GM19035 (cell line): ENCODE data around the gene CHRNA5.
"Not testable (repeated sequence)": the region's sequence is repeated elsewhere in the genome, so short reads cannot be mapped to it uniquely, and the experiment has no call there.

Experiments used
- ATAC-seq: cut with Tn5 transposase; IDR thresholded peaks from one replicate; pipeline ENCODE4 v1.9.1; 2021; ENCODE audit not compliant: unreplicated experiment

CHRNA5 gene

DNA sequence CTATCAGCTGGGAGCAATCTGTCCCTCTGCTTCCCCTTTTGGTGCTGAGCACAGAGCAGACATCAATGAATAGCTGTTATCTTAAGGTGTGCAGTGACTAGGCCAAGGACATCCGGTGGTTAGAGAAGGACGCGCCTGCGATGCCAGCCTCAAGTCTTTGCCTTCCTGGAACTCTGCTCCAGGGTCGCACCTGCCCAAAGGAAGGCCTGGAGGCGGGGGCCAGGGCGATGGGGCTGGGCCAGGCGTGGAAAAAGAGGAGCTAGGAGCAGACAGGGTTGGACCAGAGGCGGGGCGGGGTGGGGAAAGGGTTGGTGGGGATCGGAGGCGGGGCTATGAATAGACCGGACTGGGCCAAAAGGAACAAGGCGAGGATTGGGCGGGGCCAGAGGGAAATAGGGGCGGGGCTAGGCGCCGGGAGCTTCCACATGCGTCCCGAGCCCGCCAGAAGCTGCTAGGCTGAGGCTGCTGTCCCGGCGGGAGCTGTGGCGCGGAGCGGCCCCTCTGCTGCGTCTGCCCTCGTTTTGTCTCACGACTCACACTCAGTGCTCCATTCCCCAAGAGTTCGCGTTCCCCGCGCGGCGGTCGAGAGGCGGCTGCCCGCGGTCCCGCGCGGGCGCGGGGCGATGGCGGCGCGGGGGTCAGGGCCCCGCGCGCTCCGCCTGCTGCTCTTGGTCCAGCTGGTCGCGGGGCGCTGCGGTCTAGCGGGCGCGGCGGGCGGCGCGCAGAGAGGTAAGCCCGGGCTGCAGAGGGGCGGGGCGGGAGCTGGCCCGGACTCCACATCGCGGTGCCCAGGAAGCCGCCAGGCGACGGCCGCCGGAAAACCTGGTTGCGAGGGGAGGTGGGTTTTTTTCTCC is at the start of gene CHRNA5:
Gene CHRNA5, plus strand, starts transcription at position 424 of the 854 bp plus-strand sequence. Its CDS starts 200 bp downstream, at position 624.
- peak; percentile 62 for ATAC-seq

DNA sequence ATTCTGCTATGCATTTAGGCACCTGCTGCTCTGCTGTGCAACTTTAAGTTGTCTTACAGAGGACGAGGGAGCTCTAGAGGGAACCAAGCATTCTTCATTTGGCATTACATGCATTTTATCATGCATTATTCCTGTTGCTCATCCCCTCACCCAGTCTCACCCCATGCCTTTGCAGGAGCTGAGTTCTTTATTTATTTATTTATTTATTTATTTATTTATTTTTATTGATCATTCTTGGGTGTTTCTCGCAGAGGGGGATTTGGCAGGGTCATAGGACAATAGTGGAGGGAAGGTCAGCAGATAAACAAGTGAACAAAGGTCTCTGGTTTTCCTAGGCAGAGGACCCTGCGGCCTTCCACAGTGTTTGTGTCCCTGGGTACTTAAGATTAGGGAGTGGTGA is 45.3 kb upstream of the CHRNA5 start:
- ATAC-seq: not testable (repeated sequence)

DNA sequence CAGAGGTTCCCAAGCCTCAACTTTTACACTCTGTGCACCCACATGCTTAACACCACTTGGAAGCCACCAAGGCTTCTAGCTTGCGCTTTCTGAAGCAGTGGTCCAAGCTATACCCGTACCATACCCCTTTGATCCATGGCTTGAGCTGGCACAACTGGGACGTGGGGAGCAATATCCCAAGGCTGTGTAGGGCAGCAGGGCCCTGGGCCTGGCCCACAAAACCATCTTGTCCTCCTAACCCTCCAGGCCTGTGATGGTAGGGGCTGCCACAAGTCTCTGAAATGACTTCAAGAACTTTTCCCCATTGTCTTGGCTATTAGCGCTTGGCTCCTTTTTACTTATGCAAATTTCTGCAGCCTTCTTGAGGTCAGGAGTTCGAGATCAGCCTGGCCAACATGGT is 41.1 kb upstream of the CHRNA5 start:
- no peak for ATAC-seq

DNA sequence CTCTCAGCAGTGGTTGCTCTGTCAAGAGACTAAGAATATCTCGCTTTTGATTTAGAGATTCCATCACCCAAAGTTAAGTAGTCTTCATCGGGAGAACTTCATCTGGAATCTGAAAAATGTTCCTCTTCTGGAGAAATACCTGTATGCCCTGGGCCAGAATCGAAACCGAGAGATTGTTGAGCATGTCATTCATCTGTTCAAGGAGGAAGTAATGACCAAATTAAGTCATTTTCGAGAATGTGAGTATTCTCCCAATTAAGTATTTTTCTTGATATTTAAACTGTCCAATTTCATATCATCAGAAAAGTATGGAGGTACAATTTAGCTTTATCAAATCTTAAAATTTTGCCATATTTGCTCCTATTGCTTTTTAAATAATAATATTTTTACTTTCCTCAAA is 38.0 kb upstream of the CHRNA5 start:
- no peak for ATAC-seq

DNA sequence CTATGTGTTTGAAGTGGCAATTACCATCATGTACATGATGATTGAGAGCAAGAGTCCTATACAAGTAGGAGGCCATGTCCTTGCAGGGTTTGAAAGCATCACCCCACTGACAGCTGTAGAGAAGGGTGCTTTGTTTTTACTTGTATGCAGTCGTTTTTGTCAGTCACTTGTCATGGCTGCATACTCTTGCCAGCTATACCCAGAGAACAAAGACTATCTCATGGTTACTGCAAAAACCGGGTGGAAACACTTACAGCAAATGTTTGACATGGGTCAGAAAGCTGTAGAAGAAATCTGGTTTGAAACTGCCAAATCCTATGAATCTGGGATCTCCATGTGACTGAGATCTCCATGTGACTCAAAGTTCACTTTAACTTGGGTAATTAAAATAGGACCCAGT is 32.0 kb upstream of the CHRNA5 start:
- no peak for ATAC-seq

DNA sequence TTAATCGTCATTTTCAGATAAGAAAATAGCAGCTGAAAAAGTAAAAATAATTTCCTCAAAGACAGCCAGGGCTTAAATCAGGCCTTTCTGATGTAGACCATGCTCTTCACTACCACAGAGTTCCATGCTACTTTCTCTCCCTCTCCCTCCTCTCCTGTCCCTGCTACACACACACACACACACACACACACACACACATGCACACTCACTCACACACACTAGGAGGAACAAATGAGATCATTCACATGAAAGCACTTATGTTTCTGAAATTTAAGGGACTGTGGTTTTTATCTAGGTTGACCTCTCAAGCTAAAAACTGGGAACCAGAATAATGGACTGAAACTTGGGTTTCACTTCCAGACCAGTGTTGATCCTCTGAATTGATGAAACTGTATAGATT is 29.2 kb upstream of the CHRNA5 start:
- no peak for ATAC-seq

DNA sequence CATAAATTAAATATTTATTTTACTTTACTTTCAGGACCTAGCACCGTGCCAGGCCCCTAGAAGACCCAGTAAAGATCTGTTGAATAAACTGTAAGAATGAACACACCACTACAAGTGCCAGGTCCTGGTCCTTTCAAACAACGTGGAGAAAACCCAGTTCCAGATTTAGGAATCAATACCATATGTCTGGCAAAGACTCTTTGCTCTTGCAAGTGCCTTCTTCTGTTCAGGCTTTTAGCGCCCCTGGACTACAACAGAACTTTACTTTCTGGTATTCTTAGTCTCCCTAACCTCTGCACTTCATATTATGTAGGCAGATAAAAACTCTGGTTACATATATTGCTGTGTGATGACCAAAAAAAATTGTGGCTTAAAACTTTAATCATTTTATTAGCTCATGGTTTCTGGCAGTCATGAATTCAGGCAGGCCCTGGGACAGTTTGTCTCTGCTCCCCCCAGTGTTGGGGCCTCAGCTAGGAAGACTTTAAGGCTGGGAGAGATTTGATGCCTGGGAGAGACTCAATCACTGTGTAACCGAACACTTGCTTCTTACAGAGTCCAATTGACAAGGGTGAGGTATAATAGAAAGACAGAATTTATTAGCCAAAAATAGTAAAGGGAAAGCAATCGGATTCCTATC is 27.9 kb upstream of the CHRNA5 start:
- no peak for ATAC-seq

DNA sequence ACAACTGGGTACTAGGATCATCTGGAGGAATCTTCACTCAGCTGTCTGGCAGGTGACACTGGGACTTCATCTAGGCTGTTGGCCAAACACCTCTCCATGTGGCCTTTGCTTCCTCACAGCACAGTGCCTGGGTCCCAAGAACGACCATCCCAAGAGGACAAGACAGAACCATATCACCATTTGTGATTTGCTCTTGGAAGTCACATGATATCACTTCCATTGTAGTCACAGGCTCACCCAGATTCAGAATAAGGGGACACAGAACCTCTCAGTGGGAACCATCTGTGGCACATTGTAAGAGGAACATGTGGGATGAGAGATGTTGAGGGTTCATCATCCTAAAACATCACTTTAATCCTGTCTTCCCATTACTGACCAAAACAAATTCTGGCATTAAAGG is 27.0 kb upstream of the CHRNA5 start:
- ATAC-seq: no peak

DNA sequence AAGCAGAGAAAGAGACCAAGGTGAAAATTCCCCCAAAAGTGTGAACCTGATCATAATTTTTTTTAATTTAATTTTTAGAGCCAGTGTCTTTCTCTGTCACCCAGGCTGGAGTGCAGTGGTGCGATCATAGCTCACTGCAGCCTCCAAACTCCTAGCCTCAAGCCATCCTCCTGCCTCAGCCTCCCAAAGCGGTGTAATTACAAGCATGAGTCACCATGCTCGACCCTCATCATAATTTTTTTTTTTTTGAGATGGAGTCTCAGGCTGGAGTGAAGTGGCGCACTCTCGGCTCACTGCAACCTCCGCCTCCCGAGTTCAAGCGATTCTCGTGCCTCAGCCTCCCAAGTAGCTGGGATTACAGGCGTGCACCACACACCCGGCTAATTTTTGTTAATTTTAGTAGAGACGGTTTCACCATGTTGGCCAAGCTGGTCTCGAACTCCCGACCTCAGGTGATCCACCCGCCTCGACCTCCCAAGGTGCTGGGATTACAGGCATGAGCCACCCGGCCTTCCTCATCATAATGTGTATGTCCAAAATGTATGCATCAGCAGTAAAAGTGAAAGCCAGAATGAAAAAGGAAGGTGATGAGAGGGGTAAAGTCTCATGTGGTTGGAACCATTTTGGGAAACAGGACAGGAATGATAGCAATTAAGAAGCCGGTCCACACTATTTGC is 25.7 kb upstream of the CHRNA5 start:
- ATAC-seq: not testable (repeated sequence)

DNA sequence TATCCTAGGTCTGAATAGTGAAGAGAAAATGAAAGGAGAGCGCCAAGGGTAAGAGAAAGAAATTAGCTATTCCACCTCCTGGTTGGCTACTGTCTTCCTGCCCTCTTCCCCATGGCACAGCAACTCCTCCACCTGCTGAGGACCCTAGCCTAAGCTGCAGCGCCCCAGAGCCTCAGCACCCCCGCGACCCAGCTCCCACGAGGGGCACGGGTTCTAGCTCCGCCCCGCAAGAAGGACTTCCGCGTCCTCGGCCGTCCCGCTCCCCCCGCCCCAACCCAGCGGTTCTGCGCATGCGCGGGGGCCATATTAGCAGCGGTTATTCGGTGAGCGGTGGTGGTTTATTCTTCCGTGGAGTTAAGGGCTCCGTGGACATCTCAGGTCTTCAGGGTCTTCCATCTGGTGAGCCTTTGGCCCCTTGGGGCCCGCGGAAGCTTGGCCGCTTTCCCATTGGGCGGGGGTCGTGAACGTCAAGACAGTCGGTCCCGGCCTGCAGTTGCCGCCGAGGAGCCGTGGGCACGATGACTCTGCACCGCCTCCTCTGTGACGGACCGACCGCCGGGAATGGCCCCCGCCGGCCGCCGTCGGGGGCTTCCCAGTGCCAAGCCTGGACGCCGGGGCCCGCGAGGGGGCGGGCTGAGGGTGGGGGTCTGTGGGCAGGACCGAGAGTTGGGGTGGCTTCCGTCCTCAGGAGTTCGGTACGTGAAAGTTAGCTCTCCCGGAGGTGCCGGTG is 25.0 kb upstream of the CHRNA5 start, which contains the start of gene PSMA4:
Gene PSMA4, plus strand, starts transcription at position 304 of the 730 bp plus-strand sequence. CDS start 1,484 bp downstream, outside the sequence.
- peak; percentile 84 for ATAC-seq

DNA sequence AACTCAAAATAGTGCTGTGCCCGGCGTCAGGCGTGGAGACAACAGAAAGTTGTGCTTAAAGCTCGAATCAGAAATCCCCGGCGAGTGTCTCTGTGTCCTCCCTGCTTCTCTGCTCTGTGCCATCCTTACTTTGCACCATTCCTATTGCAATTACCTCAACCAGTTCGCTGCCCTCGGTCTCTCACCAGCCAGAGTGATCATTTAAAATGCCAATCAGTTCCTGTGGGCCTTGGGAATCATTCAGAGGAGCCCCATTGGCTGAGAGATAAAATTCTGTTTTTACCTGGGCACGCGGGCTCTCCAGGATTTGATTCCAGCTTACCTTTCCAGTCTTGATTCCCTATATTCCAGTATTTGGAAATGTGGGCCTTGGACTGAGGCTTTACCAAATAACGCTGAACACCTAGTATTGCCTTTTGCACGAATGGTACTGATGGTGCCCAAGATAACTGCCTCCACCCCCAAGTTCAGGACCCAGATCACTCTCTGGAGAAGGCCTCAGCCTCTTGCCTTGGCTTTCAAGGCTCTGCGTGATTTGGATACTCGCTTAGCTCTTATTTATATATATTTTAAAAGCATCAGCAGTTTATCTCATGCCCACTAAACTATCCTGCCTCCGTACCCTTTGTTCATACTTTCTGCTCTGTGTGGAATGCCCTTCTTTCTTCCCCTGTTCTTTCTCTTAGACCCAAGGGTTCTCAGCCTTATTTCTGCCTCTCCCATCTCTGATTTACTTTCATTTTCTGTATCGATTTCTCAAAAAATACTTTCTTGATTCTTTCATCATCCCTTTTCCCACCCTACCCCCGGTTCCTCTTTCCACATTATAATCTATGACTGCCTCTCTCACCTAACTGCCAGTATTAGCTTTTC is 24.2 kb upstream of the CHRNA5 start:
- ATAC-seq: no peak

DNA sequence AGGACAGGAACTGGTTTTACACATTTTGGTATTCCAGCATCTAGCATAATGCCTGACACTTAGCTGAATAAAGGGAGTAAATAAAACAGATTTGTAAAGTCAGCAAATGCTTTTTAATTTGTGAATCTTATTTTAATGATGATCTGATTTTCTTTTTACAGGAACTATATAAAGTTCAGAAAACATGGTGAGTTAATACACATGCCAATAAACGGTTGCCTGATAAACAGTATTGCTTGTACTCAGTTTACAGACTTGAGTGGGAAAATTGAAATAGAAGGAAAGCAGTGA is 23.6 kb upstream of the CHRNA5 start:
- no peak for ATAC-seq

DNA sequence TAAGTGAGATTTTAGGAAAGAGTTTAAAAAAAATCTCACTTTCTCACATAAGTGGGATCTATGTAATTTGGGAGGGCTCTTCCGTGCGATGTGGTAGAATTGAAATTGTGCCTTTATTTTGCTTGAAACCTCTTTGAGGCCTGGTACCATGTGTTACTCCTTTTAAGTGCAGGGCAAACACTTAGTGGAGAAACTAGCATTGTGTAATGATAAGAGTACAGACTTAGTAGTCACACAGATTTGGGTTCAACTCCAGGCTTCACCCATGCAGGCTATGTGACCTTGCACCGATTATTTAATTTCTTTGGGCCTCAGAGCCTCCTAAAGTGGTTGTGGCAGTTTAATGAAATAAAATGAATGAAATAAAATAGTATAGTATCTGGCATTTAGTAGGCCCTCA is 22.7 kb upstream of the CHRNA5 start:
- no peak for ATAC-seq

DNA sequence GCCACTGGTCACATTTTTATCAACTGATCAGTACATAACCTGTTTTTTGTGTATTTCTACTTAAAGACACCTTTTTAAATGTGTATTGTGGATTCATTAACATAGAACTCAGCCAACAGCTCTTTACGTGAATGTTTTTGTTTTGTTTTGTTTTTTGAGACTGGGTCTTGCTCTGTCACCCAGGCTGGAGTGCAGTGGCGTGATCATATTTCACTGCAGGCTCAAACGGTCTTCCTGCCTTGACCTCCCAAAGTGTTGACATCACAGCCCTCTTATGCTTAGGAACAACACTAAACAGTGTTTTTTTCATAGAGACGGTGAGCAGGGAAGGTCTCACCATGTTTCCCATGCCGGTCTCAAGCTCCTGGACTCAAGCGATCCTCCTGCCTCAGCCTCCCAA is 15.1 kb upstream of the CHRNA5 start:
- ATAC-seq: no peak

DNA sequence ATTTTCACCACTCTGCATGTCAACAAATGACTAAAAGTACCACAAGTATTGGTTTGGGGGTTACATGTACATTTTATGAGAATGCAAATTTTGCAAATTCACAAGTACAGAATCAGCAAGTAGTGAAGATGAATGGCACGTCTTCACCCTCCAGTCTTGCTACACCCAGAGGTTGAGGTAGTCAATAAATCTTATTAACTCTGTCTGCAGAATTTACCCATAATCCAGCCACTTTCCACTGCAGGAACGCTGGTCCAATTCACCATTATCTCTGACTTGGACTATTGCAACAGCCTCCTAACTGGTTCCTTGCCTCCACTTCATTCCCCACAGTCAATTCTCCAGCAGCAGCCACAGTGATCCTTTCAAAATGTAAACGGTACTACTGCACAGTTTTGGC is 14.5 kb upstream of the CHRNA5 start:
- no peak for ATAC-seq

DNA sequence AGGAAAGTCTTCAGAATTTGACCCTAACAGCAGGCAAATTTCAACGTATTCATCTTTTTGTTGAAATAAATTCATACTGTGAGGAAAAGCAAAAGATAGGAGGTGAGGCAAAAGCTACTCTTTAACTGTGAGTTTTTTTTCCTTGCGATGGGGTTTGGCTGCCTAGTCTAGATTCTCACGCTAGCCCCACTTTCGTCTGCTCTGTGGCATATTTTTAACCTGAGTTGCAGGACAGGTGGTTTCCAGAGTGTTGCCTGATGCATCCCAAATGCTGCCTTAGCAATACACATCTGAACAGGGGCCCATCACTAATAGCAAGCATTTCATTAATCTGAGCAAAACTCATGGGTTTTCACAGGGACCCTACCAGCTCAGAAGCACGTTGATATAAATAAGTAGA is 13.4 kb upstream of the CHRNA5 start:
- ATAC-seq: no peak

DNA sequence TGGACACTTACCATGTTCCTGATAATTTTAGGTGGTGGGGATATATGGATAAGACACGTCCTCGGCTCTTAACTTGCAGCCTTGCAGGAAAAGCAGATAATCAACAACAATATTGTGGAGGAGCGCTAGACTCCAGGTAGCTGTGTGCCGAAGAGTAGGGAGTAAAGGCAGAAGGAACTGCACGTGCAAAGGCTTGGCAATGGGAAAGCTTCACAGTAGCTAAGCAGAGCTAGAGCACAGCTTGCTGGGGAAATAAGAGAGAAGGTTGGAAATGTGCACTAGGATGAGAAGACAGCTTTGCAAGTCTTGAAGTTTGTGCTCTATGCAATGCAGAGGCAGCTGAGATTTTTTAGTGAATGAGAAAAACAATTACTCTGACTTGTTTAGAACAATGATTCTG is 12.7 kb upstream of the CHRNA5 start:
- ATAC-seq: no peak

DNA sequence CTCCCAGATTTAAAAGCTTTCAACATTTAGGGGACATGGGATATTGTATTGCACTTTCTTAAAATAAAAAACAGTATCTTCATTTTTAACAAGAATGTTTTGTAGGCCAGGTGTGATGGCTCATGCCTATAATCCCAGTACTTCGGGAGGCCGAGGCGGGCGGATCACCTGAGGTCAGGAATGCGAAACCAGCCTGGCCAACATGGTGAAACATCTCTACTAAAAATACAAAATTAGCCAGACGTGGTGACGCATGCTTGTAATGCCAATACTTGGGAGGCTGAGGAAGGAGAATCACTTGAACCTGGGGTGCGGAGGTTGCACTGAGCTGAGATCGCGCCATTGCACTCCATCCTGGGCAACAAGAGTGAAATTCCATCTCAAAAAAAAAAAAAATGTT is 5.1 kb upstream of the CHRNA5 start:
- not testable (repeated sequence) for ATAC-seq

DNA sequence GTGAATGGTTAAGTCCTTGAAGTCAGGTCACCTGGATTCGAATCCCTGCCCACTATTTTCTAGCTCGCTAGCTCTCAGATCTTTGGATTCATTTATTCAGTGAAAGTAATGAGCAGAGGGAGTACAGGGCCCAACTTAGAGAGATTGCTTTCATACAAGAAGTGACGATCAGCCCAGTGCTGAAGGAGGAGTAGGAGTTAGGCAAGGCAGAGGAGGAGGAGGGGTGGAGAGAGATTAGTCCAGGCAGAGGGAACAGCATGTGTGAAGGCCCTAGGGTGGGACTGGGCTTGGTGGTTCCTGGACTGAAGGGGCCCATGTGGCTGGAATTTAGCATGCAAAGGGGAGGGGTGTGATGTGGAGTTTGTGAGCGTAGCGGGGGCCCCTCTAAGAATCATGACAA is 3.8 kb upstream of the CHRNA5 start:
- ATAC-seq: no peak

DNA sequence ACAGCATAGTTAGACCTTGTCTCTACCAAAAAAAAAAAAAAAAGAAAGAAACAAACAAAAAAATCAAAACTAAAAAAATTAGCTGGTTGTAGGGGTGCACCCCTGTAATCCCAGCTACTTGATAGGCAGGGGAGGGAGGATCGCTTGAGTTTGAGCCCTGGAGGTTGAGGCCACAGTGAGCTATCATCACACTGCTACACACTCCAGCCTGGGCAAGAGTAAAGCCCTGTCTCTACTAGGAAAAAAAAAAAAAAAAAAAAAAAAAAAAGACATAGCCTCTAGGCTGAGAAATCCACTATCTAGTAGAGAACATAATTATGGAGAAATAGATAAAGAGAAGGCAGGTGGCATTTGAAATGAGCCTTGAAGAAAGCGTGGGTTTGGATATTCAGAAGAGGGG is 2.2 kb upstream of the CHRNA5 start:
- ATAC-seq: no peak

DNA sequence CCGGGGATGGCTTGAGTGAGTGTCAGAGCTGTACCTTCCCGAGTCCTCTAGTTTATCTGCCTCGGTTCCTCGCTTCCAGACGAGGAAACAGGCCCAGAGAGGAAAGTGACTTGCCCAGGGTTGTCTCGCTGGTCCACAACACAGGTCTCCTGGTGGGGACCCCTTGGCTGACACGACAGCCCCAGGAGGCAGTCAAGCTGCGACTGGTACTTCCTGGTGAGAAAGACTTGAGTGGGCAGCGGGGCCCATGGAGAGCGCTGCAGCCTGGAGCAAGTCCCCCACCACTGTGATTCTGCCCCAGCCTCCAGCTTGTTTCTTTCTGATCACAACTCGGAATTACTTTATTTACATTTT is 600 bp upstream of the CHRNA5 start:
- no peak for ATAC-seq
